HG03175 (cell line): Measurements from ENCODE around the gene FAM120A.
"Not testable (repeated sequence)": the region's sequence is repeated elsewhere in the genome, so short reads cannot be mapped to it uniquely, and the experiment has no call there.

ENCODE experiments used
- ATAC-seq: cut with Tn5 transposase; IDR thresholded peaks from one replicate; pipeline ENCODE4 v1.9.1; 2021; ENCODE audit warnings: mild to moderate bottlenecking, moderate library complexity; ENCODE audit not compliant: unreplicated experiment

FAM120A gene, protein sequence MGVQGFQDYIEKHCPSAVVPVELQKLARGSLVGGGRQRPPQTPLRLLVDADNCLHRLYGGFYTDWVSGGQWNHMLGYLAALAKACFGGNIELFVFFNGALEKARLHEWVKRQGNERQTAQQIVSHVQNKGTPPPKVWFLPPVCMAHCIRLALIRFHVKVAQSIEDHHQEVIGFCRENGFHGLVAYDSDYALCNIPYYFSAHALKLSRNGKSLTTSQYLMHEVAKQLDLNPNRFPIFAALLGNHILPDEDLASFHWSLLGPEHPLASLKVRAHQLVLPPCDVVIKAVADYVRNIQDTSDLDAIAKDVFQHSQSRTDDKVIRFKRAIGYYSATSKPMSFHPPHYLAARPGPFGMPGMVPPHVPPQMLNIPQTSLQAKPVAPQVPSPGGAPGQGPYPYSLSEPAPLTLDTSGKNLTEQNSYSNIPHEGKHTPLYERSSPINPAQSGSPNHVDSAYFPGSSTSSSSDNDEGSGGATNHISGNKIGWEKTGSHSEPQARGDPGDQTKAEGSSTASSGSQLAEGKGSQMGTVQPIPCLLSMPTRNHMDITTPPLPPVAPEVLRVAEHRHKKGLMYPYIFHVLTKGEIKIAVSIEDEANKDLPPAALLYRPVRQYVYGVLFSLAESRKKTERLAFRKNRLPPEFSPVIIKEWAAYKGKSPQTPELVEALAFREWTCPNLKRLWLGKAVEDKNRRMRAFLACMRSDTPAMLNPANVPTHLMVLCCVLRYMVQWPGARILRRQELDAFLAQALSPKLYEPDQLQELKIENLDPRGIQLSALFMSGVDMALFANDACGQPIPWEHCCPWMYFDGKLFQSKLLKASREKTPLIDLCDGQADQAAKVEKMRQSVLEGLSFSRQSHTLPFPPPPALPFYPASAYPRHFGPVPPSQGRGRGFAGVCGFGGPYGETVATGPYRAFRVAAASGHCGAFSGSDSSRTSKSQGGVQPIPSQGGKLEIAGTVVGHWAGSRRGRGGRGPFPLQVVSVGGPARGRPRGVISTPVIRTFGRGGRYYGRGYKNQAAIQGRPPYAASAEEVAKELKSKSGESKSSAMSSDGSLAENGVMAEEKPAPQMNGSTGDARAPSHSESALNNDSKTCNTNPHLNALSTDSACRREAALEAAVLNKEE

DNA sequence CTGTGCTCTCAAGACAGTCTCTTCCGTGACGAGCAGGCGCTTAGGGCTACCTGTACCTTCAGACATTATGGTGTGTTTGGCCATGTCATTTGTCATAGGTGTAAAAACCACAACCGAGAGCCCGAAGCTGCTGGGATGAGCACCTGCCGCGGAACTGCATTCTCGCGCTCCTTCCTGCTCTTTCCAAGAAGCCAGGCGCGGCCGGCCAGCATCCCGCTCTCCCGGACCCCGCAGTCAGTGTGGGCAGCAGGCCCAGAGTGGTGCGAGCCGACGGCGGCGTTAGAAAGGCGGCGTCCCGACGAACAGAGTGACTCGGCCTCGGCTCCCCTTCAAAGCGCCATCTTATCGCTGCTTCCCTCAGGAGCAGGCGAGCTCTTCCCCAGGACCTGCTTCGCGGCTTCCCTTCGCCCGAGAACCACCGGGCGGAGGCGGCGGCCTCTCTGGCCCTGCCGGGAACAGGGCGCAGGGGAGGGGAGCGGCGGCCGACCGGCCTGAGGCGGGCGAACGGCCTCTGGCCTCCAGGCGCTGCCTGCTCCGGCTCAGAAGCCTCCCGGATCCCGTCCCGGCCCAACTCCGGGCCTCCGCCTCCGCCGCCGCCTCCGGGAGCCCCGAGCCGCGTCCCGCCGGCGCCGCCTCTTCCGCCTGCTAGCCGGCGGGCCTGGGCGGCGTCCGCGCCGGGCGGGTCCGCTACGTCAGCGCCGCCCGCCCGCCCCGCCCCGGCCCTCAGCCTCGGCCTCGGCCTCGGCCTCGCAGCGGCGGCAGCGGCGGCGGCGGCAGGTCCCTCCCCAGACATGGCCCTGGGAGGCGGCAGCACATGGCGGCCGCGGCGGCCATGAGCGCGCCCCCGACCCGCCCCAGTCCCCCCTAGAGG is at the start of gene FAM120A:
FAM120A (plus strand) TSS at position 741 of the 871 bp plus-strand sequence. CDS start 231 bp downstream, outside the sequence.
- peak; percentile 54 for ATAC-seq

DNA sequence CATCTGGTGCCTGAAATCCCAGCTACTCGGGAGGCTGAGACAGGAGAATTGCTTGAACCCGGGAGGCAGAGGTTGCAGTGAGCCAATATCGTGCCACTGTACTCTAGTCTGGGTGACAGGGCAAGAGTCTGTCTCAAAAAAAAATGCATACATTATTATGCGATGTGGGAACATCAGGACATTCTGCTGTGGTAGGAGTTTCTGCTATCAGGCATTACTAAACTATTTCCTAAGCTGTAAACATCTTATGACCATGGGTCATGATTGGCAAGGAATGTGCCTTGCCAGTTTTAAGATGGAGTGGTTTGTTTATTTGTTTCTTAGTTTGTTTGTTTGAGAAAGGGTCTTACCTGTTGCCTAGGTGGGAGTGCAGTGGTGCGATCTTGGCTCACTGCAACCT is 45.1 kb upstream of the FAM120A start:
- no peak for ATAC-seq

DNA sequence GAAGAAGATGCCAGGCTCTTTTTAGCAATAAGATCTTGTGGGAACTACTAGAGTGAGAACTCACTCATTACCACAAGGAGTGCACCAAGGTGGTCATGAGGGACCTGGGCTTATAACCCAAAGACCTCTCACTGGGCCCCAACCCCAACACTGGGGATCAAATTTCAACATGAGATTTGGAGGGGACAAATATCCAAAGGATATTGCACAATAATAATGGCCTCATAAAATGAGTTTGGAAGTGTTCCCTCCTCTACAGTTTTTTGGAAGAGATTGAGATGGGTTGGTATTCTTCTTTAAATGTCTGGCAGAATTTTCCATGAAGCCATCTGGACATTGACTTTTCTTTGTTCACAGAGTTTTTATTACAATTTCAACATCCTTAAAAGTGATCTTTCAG is 38.0 kb upstream of the FAM120A start:
- no peak for ATAC-seq

DNA sequence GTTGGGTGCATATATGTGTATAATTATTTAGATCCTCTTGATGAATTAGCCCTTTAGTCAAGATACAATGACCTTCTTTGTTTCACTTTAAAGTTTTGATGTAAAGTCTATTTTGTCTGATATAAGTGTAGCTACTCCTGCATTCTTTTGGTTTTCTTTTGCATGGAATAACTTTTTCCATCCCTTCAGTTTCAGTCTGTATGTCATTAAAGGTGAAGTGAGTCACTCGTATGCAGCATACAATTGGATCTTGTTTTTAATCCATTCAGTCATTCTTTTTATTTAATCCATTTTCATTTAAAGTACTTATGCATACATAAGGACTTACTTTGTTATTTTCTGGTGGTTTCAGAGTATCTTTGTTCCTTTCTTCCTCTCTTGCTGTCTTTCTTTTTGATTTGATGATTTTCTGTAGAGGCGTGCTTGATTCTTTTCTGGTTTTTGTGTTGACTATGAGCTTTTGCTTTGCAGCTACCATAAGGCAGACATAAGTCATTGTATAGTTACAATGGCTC is 36.3 kb upstream of the FAM120A start:
- ATAC-seq, result no peak

DNA sequence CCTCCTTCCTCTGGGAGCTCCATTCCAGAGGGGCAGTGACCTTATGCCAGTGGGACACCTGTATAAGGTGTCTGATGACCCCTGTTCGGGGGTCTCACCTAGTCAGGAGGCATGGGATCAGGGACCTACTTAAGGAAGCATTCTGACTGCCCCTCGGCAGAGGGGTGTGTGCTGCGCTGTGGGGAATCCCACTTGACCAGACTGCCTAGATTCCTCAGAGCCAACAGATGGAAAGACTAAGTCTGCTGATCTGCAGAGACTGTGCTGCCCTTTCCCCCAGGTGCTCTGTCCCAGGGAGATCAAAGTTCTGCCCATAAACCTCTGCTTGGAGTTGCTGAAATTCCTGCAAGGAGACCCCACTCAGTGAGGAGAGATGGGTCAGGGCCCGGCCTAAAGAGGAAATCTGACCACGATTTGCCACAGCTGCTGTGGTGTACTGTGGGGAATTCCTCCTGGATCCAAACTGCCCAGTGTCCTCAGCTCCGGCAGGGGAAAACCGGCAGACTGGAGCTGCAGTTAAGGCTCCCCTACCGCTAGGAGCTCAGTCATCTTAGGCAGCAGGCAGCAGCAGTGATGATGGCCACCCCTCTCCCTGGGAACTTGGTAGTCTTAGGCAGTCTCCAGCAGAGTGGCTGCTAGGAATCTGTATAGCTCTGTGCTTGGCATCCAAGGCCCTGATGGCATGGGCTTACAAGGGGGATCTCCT is 34.8 kb upstream of the FAM120A start:
- ATAC-seq, result no peak

DNA sequence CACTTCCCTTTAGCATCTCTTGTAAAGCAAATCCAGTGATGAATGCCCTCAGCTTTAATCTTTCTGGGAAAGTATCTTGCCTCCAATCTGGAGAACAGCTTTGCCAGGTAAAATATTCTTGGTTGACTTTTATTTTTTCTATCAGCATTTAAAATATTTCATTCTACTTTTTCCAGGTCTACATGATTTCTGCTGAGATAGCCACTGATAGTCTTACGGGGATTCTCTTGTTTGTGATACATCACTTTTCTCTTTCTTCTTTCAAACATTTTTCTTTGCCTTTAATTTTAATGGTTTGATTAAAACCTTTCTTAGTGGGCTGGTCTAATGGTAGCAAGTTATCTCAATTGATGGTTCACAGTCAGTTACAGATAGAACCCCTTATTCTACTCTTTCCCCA is 33.9 kb upstream of the FAM120A start:
- no peak for ATAC-seq

DNA sequence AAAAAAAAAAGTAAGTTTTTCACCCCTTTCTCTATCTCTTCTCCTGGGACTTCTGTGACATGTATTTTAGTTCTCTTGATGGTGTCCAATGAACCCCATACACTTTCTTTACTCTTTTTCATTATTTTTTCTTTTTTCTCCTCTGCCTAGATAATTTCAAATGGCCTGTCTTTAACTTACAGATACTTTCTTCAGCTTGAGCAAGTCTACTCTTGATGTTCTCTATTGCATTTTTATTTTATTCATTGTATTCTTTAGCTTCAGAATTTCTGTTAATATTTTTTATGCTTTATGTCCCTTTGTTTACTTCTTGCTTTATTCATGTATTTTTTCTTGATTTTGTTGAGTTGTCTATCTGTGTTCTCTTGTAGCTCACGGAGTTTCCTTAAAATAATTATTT is 32.5 kb upstream of the FAM120A start:
- ATAC-seq, result no peak

DNA sequence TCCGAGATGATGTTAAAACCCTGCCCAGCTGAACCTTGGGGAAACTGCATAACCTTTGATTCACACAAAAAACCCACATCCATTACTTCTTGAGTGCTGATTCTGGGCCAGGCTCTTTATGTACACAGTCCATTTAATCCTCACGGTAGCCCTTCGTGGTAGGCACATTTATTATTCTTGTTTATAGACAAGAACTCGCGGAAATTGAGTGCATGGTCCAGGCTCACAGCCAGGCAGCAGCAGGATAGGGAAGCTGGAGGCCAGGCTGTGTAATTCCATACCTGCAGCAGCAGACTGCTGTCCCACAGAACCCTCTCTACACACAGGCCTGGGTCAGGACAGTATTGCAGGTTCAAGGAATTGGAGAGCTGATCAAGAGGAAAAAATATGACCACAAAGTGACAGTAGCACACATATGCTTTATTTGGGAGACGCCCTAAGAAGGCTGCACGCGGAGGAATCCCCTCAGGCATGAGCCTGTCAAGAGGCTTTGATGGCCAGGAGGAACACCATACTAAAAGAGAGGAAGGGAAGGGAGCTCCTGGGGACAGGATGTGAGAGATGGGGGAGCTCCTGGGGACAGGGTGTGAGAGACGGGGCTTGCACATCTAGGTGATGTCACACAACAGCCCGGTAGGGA is 28.4 kb upstream of the FAM120A start:
- no peak for ATAC-seq

DNA sequence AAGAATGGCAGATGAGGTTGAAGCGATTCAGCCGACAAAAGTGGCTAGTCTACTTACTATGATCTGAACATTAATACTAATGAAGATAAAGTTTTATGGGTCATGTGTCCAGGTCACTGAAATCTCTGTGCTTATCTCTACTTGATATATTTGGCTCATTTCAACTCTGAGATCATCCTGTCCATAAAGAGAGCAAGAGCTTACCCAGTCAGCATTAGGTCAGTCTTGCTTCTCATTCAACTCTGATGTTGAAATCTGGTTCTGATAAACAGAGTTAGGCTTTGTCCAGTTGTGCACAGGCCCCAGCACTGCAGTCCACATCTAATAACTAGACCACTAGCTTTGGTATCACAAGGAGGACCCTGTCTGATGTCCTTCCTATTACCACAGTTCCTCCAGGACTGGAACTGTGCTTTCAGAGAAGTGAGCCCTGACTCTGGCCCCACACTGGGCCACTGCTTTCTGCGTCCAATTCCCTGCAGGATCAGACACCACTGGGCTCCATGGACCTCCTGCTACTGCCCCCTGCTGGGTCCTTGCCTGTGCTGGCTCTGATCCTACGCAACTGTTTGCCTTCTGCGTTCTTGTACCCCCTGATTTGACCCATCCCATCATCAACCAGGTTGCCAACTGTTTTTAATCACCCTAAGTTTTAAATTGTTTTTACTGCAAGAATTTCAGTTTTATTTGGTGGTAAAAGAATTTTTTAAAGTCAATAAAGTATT is 23.7 kb upstream of the FAM120A start:
- ATAC-seq, result no peak

DNA sequence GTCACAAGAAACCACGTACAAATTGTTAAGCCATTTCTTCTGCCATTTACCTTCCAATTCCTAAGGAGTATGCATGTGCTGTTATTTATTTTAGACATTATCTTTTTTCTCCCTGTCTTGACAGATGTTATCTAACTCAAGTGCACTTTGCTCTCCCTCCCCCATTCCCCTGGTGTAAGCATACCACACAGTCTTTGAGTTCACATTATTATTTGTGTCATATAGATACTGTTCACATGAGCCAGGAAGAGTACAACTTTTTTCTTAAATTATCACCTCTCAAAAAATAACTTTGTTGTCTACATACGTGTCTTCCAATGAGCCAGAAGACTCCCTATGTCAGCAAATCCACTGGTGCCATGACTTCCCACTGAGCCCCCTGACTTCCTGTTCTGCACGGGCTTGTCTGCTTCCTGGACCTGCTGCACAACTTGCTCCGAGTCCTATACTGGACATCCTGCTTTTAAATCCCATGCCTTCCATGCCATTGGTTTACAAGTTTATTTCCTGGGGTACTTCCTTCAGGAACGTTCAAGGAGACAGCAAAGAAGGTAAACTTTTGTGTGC is 19.9 kb upstream of the FAM120A start:
- no peak for ATAC-seq

DNA sequence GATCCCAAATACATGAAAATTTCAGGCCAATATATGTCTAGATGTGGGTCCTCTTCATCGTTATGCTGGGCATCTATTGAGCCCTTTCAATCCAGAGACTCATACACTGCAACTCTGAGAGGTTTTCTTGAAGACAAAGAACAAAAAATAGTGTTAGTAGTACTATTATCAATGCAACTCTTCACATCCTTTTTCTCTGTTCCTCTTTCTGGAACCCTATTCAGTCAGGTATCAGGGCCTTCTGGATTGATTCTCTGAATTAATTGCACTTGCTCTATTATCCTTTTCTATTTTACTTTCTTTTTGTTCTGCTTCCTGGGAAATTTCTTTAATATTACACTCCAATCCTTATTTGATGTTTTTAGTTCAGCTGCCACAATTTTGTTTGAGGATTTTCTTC is 18.5 kb upstream of the FAM120A start:
- no peak for ATAC-seq

DNA sequence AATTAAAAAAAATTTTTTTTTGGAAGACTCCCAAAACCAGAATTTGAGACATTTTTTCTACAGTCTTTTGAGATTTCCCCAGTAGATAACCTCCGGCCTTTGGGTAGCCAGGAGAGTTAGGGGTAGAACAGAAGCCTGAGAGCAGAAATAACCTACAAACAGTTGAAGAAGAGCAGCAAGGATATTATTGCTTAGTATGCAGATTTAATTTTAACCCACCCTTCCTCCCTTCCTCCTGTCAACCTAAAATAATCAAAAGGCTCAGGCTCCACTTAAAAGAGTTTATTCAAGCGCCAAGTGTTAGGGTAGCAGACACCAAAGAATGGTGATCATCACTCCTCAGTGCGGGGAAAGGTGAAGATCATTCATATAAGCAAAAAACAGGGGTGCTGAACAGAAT is 17.4 kb upstream of the FAM120A start:
- ATAC-seq, result no peak

DNA sequence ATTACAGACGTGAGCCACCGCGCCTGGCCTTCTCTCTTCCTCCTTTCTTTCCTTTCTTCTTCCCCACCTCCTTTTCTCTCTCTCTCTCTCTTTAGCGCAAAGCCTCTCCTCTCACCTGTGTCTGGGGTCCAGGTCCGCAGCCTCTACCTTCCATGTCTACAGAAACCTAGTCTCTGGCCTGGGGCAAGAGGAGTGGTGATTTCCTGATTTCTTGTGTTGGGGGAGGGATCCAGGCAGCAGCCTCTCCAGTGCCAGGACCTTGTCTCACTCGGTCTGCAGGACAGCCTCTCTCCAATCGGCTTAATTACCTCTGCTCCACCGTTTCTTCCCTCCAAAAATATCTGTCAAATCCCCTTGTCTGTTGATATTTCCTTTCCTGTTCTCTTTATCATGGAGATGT is 16.1 kb upstream of the FAM120A start:
- ATAC-seq, result no peak

DNA sequence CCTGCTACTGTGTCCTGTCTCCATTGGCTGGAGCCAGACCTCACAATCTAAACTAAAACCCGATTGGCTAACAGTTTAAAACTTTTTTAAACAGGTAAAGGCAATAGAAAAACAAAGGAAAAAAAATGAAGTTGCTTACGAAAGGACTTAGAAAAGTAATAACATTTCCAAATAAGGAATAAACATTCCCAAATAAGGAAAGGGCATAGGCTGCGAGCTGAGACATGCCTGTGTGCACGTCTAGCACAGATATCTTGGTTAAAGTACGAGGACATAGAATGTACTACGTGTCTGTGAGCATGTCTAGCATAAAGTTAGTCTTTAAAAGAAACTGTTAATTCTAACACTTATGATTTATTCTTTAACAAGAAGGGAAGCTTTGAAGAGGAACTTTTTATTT is 15.3 kb upstream of the FAM120A start:
- ATAC-seq, result no peak

DNA sequence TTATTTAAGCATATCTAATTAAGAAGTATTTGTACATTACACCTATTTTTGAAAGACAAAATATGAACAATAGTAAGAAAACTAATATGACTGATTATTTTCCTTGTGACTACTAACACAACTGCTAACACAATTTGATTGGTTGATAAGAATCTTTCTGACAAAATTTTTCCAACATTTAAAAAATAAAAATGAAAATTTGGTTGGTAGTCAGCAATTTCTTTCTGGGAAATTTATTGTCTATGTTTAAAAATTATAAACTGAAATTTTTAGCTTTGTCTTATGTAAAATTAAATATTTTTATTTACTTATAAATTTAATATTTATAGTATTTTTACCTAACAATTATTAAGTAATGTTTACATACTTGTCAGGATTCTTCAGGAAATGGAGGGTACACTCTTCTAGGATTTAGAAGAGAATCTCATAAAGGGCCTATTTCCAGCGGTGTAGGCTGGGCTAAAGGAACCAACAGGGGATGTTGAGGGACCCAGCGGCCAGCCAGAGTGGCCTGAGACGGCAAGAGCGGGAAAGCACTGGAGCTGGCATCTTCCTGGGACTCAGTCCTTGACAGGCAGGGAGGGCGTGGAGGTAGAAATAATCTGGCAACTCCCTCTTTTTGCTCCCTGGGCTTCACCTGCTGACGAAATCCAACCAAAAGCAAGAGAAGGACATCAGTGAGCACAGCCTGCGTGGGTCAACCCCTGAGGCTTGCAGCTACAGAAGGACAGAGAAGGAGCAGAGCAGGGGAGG is 14.7 kb upstream of the FAM120A start:
- ATAC-seq, result no peak

DNA sequence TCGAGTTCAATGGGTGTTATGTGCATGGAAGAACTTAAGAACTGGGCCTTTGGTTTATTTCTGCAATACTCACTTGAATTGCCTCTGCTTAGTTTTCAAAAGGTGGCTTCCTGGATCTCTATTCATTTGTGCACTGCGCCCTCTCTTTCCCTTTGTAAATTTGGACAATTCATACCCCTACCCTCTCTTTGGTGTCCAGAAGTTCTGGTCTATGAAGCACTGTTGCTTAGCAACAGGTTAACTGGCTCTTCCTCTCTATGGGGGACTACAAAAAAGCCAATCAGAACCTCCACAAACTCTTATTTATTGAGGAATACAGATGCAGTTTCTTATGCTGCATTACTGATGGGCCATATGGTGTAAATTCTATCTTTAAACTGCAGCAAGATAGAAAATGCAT is 13.5 kb upstream of the FAM120A start:
- no peak for ATAC-seq

DNA sequence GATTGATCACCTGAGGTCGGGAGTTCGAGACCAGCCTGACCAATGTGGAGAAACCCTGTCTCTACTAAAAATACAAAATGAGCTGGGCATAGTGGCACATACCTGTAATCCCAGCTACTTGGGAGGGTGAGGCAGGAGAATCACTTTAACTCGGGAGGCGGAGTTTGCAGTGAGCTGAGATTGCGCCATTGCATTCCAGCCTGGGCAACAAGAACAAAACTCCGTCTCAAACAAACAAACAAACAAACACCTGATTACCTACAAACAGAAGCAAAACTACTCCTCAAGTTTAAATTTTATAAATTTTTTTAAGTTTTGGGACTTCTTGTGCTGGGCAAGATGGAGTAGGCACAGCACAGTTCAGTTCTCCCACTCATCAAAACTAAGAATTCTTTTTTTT is 12.2 kb upstream of the FAM120A start:
- ATAC-seq, result not testable (repeated sequence)
